Activated CD8-positive, alpha-beta memory T cell treated with anti-CD3 and anti-CD28 coated beads, Interleukin-2, amount 50 U/mL, for 1 hour (primary cell): ENCODE measurements around the gene FTO.

Experiments used
- DNase-seq: peaks from one replicate; pipeline ENCODE4 v3.0.0-alpha.2; 2020; ENCODE audit errors: extremely low read depth

FTO gene

DNA sequence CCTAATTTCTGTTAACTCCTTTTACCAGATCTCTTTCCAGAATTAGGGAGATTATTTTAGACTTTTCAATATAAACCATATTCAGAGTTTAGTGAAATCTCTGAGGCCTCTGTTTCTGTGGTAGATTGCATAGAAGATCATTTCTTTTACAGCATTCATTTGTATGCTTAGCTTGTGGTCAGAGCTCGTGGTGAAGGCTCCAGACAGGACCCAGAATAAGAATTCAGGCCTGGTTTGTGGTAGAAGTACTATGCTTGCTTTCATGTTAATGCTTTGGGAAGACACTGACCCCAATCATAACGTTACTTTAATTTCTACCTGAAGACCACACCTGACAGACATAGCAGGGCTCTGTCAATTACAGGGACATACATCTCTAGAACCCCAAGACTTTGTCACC is 258.1 kb downstream of the FTO start:
- no peak for DNase-seq

DNA sequence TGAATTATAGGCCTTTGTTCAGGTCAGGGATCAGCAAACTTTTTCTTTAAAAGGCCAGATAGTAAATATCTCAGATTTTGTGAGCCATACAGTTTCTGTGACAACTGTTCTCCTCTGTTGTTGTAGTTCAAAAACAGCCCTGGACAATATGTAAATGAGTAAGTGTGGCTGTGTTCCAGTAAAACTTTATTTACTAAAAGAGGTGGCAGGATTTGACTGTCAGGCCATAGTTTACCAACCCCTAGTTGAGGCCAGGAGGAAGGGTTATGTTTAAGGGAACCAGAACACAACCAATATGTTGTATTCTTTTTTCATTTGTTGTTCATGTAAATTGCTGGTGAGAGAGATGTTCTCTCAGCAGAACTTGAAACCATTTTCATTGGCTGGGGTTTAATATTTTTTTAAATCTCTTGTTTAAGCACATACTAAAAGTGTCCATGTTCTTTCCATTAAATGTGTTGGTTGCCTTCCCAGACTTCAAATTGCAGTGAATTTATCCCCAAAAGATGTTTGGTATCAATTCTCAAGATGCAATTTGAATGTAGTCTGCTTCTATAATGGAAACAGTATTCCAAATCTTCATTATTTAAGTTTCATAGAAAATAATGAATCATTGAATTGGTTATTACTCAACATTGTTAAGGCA is 260.3 kb downstream of the FTO start:
- no peak for DNase-seq

DNA sequence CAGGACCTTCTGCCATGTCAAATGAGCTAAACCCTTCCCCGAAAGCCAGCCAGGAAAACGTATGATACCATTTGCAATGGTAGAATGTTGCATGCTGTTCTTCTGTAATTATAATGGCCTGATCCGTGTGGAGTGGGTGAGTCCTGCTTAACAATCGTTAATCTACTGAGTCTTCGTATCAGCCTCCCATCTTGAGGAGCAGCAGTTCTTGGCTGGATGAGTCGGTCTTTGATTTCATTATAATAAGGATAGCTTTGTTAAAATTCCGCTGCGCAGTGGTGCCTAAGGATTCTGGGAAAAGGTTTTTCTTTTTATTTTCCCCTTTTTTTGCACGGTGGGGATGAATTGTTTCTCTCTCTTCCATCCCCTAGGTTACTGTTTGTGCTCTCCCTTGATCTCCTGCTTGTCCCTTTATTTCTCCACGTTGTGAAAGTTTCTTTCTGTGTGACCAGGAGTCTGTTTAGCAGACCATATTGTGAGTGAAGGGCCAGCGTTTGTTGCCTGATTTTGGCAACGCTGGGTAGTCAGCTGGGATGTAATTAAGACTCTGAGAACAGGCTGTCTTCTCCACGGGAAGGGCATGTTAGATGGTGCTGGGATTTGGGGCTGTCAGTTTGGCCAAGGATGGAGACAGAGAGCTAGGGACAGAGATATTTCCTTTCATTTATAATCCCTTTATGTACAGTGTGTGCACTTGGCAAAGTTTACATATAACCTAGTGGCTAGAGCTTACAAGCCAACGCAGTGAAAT is 263.0 kb downstream of the FTO start:
- no peak for DNase-seq

DNA sequence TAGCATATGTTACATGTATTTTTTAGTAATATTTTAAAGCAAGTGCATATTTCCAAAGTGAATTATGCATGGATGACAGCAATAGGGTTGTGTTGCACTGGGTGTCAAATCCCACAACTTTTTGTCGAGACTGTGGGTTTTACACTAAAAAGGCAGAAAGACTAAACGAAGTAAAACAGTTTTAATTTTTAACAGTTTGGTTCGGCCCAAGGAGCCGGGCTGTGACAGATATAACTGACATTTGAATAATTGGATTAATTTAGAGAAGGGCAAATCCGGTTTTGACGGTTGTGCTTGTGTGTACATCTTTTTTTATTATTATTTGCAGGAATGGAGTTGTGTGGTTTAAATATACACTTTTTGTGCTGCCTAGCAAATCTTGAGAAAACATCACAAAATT is 263.6 kb downstream of the FTO start:
- no peak for DNase-seq

DNA sequence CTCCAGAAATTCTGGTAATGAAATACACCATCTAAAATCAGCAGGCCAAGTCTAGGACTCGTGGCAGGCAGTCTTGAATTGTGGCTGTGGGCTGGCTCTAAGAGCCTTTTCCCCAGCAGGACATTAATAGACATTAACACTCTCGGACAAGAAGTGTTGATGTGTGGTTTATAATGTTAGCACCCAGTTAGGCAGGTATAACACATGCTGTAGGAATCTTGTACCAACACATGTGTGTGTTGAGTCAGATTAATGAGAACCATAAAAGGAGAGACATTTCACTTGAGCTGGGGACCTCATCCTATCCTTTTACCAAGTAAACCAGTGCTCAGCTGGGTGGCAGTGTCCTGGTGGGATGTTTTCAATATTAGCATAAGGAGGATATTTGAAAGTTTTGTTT is 264.5 kb downstream of the FTO start:
- DNase-seq, result no peak

DNA sequence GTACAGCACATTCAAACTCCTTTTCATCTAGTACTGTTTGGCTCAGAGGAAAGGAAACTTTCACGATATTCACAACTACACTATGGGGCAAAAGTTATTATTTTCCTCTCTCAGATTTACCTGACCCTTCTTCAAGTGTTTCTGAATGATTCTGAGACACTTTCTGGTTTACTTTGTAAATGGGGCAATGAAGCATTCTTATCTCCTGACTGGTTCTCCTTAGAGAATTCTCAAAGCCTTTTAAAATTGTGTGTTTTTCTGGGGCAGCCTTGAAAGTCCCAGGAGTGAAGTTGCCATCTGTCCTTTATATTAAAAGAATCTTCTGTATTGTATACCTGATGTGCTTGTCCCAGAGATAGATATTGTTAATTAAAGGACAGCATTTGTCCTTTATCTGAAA is 264.9 kb downstream of the FTO start:
- DNase-seq, result no peak

DNA sequence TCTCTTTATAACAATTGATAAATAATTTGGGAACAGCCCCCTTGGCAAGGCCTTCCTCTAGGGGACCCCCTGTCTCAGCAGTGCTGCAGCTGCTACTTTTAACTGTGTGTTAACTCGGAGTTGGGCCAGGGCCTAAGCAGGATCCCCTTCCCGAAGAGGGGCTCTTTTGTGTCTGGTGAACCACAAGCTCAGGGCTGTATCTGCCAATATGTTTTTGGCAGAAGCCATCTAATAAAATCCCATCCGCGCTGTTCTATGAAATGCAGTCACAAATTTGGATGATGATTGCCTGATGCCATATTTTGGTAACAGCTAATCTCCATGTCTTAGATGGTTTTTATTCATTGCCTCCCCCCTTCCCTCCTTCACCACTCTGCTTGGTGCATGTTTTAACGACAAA is 267.7 kb downstream of the FTO start:
- DNase-seq, result no peak

DNA sequence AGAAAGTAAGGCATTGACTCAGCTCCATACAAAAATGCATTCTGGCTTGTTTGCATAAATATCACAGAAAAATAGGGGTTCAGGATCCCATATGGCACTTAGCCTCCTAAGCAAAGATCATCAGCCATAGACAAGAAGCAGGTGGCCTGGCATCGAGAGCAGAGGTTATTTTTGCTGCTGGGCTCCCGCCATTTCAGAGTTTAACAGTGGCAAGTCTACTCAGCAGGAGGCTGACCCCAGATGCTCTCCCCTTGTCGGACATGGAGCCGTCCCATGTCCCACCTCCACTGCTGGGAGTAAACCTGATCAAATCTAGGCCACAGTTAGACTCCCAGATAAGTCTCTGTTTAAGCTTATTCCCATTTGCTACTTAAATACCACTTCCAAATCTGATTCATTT is 269.1 kb downstream of the FTO start:
- no peak for DNase-seq

DNA sequence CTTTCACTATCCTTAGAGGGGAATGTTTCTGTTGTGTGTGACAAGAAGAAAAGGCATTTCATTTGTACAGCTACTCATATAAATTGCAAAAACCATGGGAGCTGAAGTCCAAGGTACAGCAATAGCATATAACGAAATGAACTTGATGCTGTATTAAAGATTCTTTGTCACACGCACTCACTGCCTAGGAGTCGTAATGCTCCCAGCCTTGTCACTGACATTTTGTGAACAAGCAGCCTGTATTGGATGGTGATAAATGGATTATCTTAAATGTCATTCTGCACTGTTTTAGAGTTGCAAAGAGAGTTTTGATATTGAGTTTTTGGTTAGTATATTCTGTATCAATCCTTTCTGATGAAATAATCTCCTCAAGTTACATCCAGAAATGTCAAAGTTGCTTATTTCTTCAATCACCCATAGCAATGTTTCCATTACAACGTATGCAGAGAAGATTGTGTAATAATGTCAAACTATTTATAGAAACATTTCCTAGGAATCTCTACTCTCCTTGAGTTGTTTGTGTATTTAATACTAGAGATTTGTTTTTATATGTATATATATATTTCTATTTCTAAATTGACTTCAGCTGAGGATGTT is 270.6 kb downstream of the FTO start:
- DNase-seq, result no peak

DNA sequence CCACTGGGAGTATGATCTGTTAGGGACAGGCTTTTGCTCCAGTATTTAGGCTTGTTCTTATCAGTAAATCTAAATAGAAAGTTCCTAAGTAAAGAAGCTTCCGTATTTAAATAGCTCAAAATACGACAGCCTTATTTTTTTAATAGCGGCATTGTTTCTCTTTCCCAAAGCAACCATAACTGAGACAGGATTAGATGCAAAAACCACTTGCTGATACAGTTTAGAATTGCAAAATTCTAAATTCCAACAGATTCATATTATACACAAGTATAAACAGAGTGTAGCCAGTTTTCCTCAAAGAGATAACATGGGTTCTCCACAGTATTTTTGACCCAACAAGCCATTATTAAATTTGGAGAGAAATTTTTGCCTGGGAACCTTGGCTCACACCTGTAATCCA is 276.7 kb downstream of the FTO start:
- no peak for DNase-seq

DNA sequence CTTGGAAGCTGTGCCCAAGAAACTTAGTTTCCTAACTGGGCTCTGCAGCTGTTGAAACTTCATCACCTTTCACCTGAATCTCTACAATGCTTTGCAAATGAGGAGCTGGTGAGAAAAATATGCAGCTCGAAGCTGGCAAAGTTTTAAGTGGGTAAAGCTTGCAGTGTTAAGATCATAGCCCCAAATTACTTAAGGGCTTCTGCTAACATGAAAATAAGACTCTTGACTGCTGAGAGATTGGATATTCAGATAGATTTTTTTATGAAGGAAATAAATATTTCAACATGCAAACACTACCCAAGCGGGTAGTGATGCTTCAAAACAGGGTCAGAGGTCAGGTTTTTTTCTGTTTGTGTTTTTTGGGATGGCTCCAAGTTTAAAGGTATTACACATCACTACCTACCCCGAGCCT is 278.7 kb downstream of the FTO start:
- DNase-seq, result no peak

DNA sequence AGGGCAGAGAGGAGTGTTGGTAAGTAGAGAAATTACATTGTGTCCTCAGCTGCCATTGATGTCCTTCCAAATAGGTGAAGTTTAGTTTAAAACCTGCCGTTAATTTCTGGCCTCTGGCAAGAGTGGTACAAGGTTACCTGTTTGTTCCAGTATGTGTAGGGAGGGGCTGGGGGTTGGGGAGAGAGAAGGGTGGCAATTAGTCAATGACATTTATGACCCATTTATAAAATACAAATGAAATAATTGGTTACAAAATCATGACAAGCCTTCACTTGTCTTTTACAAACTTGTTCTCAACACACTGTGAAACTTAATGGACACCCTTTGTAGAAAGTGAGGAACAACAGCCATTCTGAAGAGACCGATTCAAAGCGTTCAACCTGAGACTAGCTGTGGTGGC is 281.0 kb downstream of the FTO start:
- DNase-seq, result no peak

DNA sequence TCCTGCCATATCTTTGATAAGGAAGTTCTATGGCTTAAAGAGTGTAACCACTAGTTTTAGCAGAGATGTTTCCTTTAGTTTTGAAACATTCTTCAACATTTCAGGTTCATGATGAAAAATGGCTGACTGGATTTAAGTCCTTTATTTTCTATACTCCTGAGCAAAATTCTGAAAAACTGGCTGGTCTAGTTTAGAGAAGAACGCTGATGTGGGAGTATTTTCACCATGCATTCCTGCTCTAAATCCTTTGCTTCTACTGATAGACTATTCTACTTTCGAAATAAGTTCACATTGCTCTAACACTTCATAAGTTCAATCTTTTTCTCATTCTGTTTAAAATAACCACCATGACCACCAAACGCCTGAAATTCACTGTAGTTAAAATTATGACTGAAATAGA is 281.9 kb downstream of the FTO start:
- no peak for DNase-seq

DNA sequence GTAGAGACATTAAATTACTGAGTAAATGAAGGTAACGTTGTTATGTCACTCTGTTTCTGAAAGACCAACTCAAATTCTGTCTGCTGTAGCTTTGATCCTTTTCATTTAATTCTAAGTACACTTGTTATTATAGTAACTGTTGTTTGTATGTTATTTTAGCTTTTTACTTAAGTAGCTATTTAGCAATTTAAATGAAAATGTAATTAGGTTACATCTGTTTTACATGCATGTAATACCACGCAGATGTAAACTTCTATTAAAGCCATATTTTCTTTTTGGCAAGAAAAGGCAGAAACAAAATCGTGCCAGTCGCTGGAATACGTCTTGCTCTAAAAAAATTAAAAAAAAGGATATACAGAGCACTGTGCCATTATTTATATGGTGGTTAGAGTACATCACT is 282.8 kb downstream of the FTO start:
- DNase-seq, result no peak

DNA sequence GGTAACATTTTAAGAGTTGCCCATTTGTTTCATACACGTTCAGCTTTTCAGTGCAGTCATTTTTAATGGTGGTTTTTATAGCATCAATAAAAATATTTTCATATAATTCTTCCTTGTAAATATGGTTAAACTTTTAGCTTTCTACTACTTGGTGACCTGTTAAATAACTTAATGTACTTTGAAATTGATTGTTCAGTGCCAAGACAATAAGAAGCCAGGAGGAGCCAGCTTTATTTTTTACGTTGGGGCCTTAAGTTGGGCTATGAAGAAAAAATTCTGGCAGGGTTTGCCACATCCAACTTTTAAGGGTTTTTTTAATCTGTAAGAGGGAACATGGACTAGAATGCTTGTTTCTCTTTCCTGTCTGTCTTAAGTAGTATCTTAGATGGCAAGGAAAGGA is 284.2 kb downstream of the FTO start:
- no peak for DNase-seq

DNA sequence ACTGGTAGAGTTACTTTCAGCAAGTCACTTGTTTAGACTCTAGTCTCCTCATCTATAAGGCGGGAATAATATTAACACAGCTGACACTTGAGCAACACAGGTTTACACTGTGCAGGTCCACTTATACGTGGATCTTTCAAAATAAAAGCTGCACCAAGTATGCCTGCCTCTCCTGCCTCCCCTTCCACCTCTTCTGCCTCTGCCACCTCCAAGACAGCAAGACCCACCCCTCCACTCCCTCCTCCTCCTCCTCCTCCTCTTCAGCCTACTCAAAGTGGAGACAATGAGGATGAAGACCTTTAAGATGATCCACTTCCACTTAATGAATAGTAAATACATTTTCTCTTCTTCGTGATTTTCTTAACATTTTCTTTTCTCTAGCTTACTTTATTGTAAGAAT is 285.6 kb downstream of the FTO start:
- DNase-seq, result no peak

DNA sequence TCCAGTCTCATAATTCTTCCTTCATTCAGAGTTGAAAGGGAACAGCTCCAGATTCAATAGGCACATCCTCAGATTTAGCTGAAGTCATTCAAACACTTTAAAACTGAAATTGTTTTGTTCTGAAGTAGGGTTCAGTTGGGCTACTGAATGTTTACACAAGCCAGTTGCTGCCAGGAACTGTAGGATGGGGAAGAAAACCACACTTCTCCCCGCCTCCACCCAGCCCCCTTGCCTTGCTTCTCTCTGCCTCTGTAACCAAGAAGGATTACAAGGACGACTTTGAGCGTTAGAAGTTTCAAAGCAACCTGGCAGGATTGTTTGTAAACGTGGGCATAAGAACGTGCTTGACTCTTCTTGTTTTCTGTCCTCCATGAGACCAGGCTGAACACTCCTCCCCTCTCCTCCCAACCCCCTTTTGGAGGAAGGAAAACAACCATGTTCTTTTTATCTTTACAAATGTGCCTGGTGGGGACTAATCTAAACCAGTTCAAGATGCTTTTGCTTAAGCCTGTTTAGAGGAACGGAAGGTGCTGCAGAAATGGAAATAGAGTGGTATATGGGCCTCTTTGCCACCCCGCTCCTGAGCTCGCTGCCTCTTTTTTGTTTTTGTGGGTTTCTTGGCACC is 287.9 kb downstream of the FTO start:
- DNase-seq, result no peak

DNA sequence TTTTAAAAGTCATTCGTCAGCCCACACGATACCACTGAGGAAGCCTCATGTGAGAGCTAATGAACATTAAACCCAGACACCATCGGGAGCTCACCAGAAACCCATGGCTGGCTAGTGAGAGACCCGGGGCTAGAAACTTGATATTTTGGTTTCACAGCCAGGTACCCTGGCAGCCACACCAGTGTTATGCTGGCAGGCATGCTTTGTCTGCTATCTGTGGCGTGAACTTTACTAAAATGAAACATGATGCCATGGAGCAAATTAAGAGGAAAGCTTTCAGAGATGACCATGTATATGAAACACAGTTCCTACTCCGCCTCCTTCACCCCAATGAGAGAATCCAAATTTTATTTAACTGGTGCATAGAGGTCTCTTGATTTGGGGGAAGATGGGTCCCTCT is 291.4 kb downstream of the FTO start:
- no peak for DNase-seq

DNA sequence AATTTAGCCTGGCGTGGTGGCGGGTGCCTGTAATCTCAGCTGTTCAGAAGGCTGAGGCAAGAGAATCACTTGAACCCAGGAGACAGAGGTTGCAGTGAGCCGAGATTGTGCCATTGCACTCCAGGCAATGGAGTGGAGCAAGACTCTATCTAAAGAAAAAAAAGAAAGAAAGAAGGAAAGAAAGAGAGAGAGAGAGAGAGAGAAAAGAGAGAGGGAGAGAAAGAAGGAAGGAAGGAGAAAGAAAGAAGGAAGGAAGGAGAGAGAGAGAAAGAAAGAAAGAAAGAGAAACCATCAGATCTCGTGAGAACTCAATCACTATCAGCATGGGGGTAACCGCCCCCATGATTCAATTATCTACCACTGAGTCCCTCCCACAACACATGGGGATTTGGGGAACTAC is 293.0 kb downstream of the FTO start:
- no peak for DNase-seq

DNA sequence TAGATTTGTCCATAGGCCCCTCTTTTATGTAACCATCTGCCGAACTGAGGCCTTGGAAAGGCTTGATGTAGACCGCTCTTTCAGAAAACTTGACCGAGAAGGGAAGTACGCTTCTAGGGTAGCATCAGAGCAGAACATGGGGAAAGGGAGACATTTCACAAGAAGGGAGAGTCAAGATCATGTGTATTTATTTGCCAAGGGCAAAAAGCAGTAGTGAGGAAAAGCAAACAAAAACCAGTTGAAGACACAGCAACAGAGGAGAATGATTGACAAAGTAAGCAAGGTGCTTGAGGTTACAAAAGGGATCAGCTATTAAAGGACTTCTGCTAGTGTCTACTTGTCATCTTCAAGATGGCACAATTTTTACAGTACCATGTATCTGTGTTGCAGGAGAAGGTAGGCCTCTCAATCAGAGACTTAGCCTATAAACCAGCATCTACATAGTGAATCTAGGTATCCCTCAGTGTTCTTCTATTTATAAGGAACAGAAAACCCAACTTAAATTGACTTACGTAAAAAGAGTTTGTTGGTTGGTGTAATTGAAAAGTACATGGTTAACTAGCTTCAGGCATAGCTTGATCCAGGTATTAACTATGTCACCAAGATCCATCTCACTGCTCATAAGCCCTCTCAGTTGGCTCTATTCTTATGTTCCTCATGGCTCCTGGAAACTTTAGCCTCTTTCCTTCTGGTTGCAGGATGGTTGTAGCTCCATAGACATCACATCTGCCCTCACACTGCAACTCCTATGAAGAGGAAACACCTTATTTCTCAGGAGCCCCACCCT is 294.3 kb downstream of the FTO start:
- no peak for DNase-seq

DNA sequence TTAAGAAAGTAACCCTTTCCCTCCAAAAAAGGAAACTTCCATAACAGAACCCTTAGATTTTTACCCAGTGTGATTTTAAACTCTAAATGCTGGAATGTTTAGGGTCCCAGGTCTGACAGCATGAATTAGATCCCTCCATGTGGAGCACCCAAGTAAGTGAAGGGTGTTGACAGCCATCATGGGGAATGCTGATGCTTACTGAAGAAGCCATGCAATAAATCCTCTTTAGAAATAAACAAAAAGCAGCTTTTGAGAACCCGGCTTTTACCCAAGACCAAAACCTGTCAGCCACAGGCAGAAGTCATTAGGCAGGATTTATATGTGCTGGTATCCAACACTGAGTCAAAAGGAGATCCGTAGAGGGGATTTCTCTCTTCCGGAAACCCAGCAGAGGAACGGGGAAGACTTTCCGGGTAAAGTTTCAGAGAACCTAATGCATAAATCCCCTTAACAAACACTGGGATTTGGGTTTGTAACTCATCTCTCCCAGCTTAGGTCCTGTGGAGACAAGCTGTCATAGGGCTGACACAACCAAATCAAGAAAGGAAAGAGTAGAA is 295.1 kb downstream of the FTO start:
- DNase-seq, result no peak

DNA sequence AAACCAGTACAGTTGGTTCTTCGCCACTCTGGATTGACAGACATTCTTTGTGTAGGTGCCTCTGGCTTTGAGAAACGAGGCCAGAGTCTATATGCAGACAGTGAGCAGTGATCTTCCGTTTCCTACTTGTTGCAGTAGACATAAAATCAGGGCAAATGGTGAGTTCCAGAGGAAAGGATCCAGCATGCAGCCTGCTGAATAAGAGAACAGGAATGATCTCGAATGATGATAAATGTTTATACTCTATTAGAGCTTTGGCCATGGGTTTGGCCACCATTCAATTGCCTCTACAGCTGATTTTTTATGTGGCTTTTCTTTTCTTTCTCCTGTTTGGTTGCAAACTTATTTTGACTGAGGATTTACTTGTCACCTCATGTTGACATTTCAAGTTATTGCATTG is 295.9 kb downstream of the FTO start:
- DNase-seq, result no peak
